Activated CD8-positive, alpha-beta T cell treated with anti-CD3 and anti-CD28 coated beads, Interleukin-2, amount 10 ng/mL, durations not matched to agents 7 days and 5 days (primary cell): ENCODE data around the gene B4GAT1. TPM values are rescaled to one million over a fixed set of nuclear protein-coding genes. Genes with fewer than 3 reads are reported as not detected.
"Not testable (repeated sequence)": the region's sequence is repeated elsewhere in the genome, so short reads cannot be mapped to it uniquely, and the experiment has no call there.

Experiments used
- ATAC-seq: fragments of 150-1000 bp; cut with Tn5 transposase; one replicate; pipeline ENCODE4 v1.10.0; 2021; ENCODE audit warnings: moderate library complexity
- CTCF ChIA-PET: fragments of 350-600 bp; sonication (Branson Sonifier 250); formaldehyde crosslinking; loops from one replicate; lab custom pipeline; 2021; ENCODE audit warnings: antibody characterized with exemption; lab: Charles Lee
- POLR2A ChIA-PET: fragments of 350-600 bp; sonication (Branson Sonifier 250); formaldehyde crosslinking; loops from one replicate; lab custom pipeline; 2021; ENCODE audit warnings: antibody characterized with exemption; lab: Charles Lee
- DNase-seq: peaks from one replicate; pipeline ENCODE4 v3.0.0-alpha.2; 2020
- H3K27ac Mint-ChIP-seq: one replicate; pipeline ENCODE4 v1.8.0; 2021; ENCODE audit warnings: mild to moderate bottlenecking, mixed read lengths
- H3K27me3 Mint-ChIP-seq: one replicate; pipeline ENCODE4 v1.8.0; 2021; ENCODE audit warnings: low read depth, mixed read lengths
- H3K36me3 Mint-ChIP-seq: one replicate; pipeline ENCODE4 v1.8.0; 2021; ENCODE audit warnings: low read depth, mixed read lengths
- H3K4me1 Mint-ChIP-seq: one replicate; pipeline ENCODE4 v1.8.0; 2021; ENCODE audit warnings: low read depth, mixed read lengths
- H3K4me3 Mint-ChIP-seq: one replicate; pipeline ENCODE4 v1.8.0; 2021; ENCODE audit warnings: mild to moderate bottlenecking, mixed read lengths
- H3K9me3 Mint-ChIP-seq: one replicate; pipeline ENCODE4 v1.8.0; 2022; ENCODE audit warnings: mixed read lengths; ENCODE audit not compliant: insufficient read depth
- total RNA-seq, 2 experiments: library from RNA; stranded (reverse); gene quantifications; one replicate each; pipeline ENCODE4 v1.2.3, GENCODE V29; 2021

The B4GAT1 gene
- total RNA-seq, 2 experiments from 2014 or later = 7.6 TPM

- no peak for ATAC-seq
- H3K4me3 Mint-ChIP-seq = no peak overlapping the region
- no peak for DNase-seq
- ChIA-PET POLR2A (interaction anchor here (0.6 to 3.0 kb wide), 4 partner anchors 8 to 17 kb away, joined by 3 to 45 read pairs (median 21); partner anchors contain the start of genes BRMS1, CD248 and RIN1), CTCF (interaction anchor here (1.0 to 3.8 kb wide), 7 partner anchors 9 to 59 kb away, joined by 3 to 87 read pairs (median 4); partner anchors contain the start of genes CD248, RIN1 and SLC29A2)
- H3K27ac Mint-ChIP-seq = peak overlapping the region; percentile 85
- H3K4me1 Mint-ChIP-seq = peaks cover 66% of the 10 kb centered on the region
- H3K9me3 Mint-ChIP-seq = no peaks in the 10 kb centered on the region
- H3K36me3 Mint-ChIP-seq = no peaks in the 10 kb centered on the region
- no peaks in the 10 kb centered on the region for H3K27me3 Mint-ChIP-seq
Measured at GRCh38 chr11:66327171-66328030, 20.0 kb downstream of the B4GAT1 start.

GRCh38 chr11:66326261-66327111 is 20.9 kb downstream of the B4GAT1 start:
- CTCF ChIA-PET = interaction anchor here (1.0 to 3.8 kb wide), 7 partner anchors 9 to 60 kb away, joined by 3 to 87 read pairs (median 4); partner anchors contain the start of genes CD248, RIN1 and SLC29A2
- no peaks in the 10 kb centered on the region for H3K27me3 Mint-ChIP-seq
- H3K27ac Mint-ChIP-seq = peak overlapping the region; percentile 98
- POLR2A ChIA-PET = interaction anchor here (0.6 to 3.0 kb wide), 4 partner anchors 9 to 18 kb away, joined by 3 to 45 read pairs (median 21); partner anchors contain the start of genes BRMS1, CD248 and RIN1
- ATAC-seq (peak; percentile 61), DNase-seq (peak; percentile 86)
- H3K9me3 Mint-ChIP-seq = no peaks in the 10 kb centered on the region
- peaks cover 73% of the 10 kb centered on the region for H3K4me1 Mint-ChIP-seq
- H3K36me3 Mint-ChIP-seq = no peaks in the 10 kb centered on the region
- H3K4me3 Mint-ChIP-seq = peak overlapping the region; percentile 59

GRCh38 chr11:66325263-66325671 is 22.2 kb downstream of the B4GAT1 start:
- ChIA-PET CTCF (interaction anchor here (2.3 to 3.8 kb wide), 2 partner anchors 8 to 13 kb away, joined by 15 to 87 read pairs; partner anchors contain the start of gene CD248), POLR2A (interaction anchor here (3.0 kb wide), 1 partner anchor 13 kb away, joined by 45 read pairs; no protein-coding TSS in a partner anchor)
- H3K9me3 Mint-ChIP-seq = peaks cover under 1% of the 10 kb centered on the region
- DNase-seq = peak; percentile 32
- peaks cover 3% of the 10 kb centered on the region for H3K36me3 Mint-ChIP-seq
- H3K27me3 Mint-ChIP-seq = no peaks in the 10 kb centered on the region
- H3K4me3 Mint-ChIP-seq = peak overlapping the region; percentile 59
- peaks cover 78% of the 10 kb centered on the region for H3K4me1 Mint-ChIP-seq
- H3K27ac Mint-ChIP-seq = peak overlapping the region; percentile 98
- peak; percentile 10 for ATAC-seq

- ChIA-PET CTCF (interaction anchor here (3.8 kb wide), 1 partner anchor 12 kb away, joined by 87 read pairs; no protein-coding TSS in a partner anchor), POLR2A (interaction anchor here (0.6 to 3.0 kb wide), 3 partner anchors 9 to 12 kb away, joined by 3 to 45 read pairs (median 4); no protein-coding TSS in a partner anchor)
- H3K4me3 Mint-ChIP-seq = no peak overlapping the region
- peaks cover 81% of the 10 kb centered on the region for H3K4me1 Mint-ChIP-seq
- H3K9me3 Mint-ChIP-seq = peaks cover 6% of the 10 kb centered on the region
- H3K36me3 Mint-ChIP-seq = peaks cover 8% of the 10 kb centered on the region
- peak overlapping the region; percentile 98 for H3K27ac Mint-ChIP-seq
- DNase-seq (no peak), ATAC-seq (no peak)
- no peaks in the 10 kb centered on the region for H3K27me3 Mint-ChIP-seq
Measured at GRCh38 chr11:66324664-66325063, 22.8 kb downstream of the B4GAT1 start.

GRCh38 chr11:66323684-66324083 is 23.7 kb downstream of the B4GAT1 start:
- Mint-ChIP-seq H3K27ac (peak overlapping the region; percentile 23), H3K9me3 (peaks cover 13% of the 10 kb centered on the region), H3K4me3 (no peak overlapping the region), H3K36me3 (peaks cover 18% of the 10 kb centered on the region), H3K4me1 (peaks cover 85% of the 10 kb centered on the region), H3K27me3 (no peaks in the 10 kb centered on the region)
- CTCF ChIA-PET = interaction anchor here (3.8 kb wide), 1 partner anchor 11 kb away, joined by 87 read pairs; no protein-coding TSS in a partner anchor
- DNase-seq (no peak), ATAC-seq (no peak)
- POLR2A ChIA-PET = interaction anchor here (0.6 kb wide), 2 partner anchors 8 to 10 kb away, joined by 3 to 4 read pairs; no protein-coding TSS in a partner anchor

GRCh38 chr11:66322732-66323427 is 24.5 kb downstream of the B4GAT1 start:
- Mint-ChIP-seq H3K4me3 (no peak overlapping the region), H3K36me3 (peaks cover 19% of the 10 kb centered on the region), H3K27me3 (no peaks in the 10 kb centered on the region), H3K4me1 (peaks cover 85% of the 10 kb centered on the region), H3K9me3 (peaks cover 13% of the 10 kb centered on the region), H3K27ac (peak overlapping the region; percentile 73)
- CTCF ChIA-PET = interaction anchor here (0.8 to 2.0 kb wide), 4 partner anchors 9 to 34 kb away, joined by 3 to 48 read pairs (median 4); partner anchors contain the start of genes RIN1 and YIF1A
- POLR2A ChIA-PET = no interaction called here
- ATAC-seq = no peak
- DNase-seq = no peak

- no peak overlapping the region for H3K27ac Mint-ChIP-seq
- ATAC-seq (no peak), DNase-seq (no peak)
- peaks cover 13% of the 10 kb centered on the region for H3K9me3 Mint-ChIP-seq
- ChIA-PET POLR2A (interaction anchor here (0.9 kb wide), 1 partner anchor 10 kb away, joined by 7 read pairs; no protein-coding TSS in a partner anchor), CTCF (interaction anchor here (1.2 to 2.0 kb wide), 4 partner anchors 9 to 14 kb away, joined by 3 to 48 read pairs (median 4); partner anchors contain the start of gene RIN1)
- peaks cover 19% of the 10 kb centered on the region for H3K36me3 Mint-ChIP-seq
- no peak overlapping the region for H3K4me3 Mint-ChIP-seq
- no peaks in the 10 kb centered on the region for H3K27me3 Mint-ChIP-seq
- H3K4me1 Mint-ChIP-seq = peaks cover 84% of the 10 kb centered on the region
Measured at GRCh38 chr11:66321606-66322005, 25.8 kb downstream of the B4GAT1 start.

- H3K27ac Mint-ChIP-seq, H3K27me3 Mint-ChIP-seq, POLR2A ChIA-PET, ATAC-seq, DNase-seq, CTCF ChIA-PET, H3K4me3 Mint-ChIP-seq: not testable (repeated sequence)
- Mint-ChIP-seq H3K36me3 (peaks cover 24% of the 10 kb centered on the region), H3K4me1 (peaks cover 83% of the 10 kb centered on the region), H3K9me3 (peaks cover 13% of the 10 kb centered on the region)
Measured at GRCh38 chr11:66320748-66321147, 26.7 kb downstream of the B4GAT1 start.

- POLR2A ChIA-PET, H3K27me3 Mint-ChIP-seq, CTCF ChIA-PET, ATAC-seq, DNase-seq, H3K4me3 Mint-ChIP-seq: not testable (repeated sequence)
- Mint-ChIP-seq H3K36me3 (peaks cover 28% of the 10 kb centered on the region), H3K4me1 (peaks cover 82% of the 10 kb centered on the region), H3K27ac (peak overlapping the region; percentile 60), H3K9me3 (peaks cover 13% of the 10 kb centered on the region)
Measured at GRCh38 chr11:66320289-66320688, 27.1 kb downstream of the B4GAT1 start.

GRCh38 chr11:66318600-66318970 is 28.8 kb downstream of the B4GAT1 start:
- Mint-ChIP-seq H3K4me3 (peak overlapping the region; percentile 87), H3K36me3 (peaks cover 42% of the 10 kb centered on the region), H3K9me3 (peaks cover 13% of the 10 kb centered on the region), H3K27ac (peak overlapping the region; percentile 99), H3K4me1 (peaks cover 79% of the 10 kb centered on the region), H3K27me3 (no peaks in the 10 kb centered on the region)
- no peak for DNase-seq
- no peak for ATAC-seq
- CTCF ChIA-PET = interaction anchor here (2.4 kb wide), 1 partner anchor 8 kb away, joined by 15 read pairs; no protein-coding TSS in a partner anchor
- POLR2A ChIA-PET = interaction anchor here (0.8 to 3.9 kb wide), 4 partner anchors 8 to 54 kb away, joined by 3 to 33 read pairs (median 12); partner anchors contain the start of genes RIN1 and SLC29A2
